GM12872 (cell line): ENCODE data around the gene STAG2.

Experiments
- CTCF ChIP-seq: IDR thresholded peaks from 3 replicates; pipeline ENCODE4 v1.5.1; 2011; ENCODE audit warnings: low read depth, mild to moderate bottlenecking, low read length, moderate library complexity; ENCODE audit not compliant: insufficient read depth

Gene STAG2

GRCh38 chrX:124015721-124016120 is 54.2 kb downstream of the STAG2 start:
- no peak for TF ChIP-seq CTCF

- TF ChIP-seq CTCF, result no peak
Measured at GRCh38 chrX:124016825-124017224, 55.3 kb downstream of the STAG2 start.

GRCh38 chrX:124018023-124018422 is 56.5 kb downstream of the STAG2 start:
- no peak for TF ChIP-seq CTCF

- TF ChIP-seq CTCF, result no peak
Measured at GRCh38 chrX:124023838-124024238, 62.3 kb downstream of the STAG2 start.

GRCh38 chrX:124026529-124026928 is 65.0 kb downstream of the STAG2 start:
- no peak for TF ChIP-seq CTCF

- no peak for TF ChIP-seq CTCF
Measured at GRCh38 chrX:124028182-124028581, 66.7 kb downstream of the STAG2 start.

GRCh38 chrX:124030520-124030919 is 69.0 kb downstream of the STAG2 start:
- TF ChIP-seq CTCF, result no peak

GRCh38 chrX:124033821-124034220 is 72.3 kb downstream of the STAG2 start:
- TF ChIP-seq CTCF, result no peak
